ENCODE measurements around the gene IFNK.
"Not testable (repeated sequence)": the region's sequence is repeated elsewhere in the genome, so short reads cannot be mapped to it uniquely, and the experiment has no call there.

The IFNK gene

GRCh38 chr9:27524236-27524635, at the start of gene IFNK:
IFNK (plus strand) TSS chr9:27524290; CDS start chr9:27524337, 47 bp downstream.
- no peak for DNase-seq

DNA sequence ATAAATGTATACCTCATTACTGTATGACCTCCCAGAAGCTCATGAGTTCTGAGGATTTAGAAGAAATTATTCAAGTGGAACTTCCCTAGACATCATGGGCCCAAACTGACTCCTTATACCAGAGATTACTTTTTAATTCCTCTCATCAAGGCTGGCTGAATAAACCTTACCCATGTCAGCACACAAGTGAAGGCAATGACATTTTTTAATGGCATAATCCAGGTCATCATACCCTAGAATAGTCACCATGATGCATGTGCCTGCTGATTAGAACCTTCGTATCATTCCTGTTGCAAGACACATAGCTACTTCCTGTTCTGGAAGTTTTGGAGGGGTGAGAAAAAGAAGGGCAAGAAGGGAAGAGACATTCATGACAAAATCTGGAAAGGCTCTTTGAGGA, 49.8 kb upstream of the IFNK start:
- no peak for DNase-seq

GRCh38 chr9:27475057-27475595, 49.0 kb upstream of the IFNK start:
- no peak for DNase-seq

- DNase-seq, result no peak
These were observed 47.1 kb upstream of the IFNK start for GRCh38 chr9:27476870-27477515.

DNA sequence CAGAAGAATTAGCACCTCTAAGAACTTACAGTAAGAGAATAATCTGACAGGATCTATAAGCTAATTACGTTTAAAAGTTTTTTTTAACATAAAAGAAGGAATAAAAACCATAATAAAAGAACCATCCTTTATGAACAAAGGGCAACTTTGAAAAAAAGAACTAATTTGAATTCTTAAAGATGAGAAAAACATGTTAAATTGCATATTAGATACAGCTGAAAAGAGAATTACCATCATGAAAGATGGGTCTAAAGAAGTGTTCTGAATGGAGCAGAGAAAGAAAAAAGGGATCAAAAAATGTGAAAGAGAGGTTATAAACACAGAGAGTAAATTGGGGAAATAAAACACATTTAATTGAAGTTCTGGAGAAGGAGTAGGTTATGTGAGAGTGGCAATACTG, 45.8 kb upstream of the IFNK start:
- DNase-seq, result no peak

DNA sequence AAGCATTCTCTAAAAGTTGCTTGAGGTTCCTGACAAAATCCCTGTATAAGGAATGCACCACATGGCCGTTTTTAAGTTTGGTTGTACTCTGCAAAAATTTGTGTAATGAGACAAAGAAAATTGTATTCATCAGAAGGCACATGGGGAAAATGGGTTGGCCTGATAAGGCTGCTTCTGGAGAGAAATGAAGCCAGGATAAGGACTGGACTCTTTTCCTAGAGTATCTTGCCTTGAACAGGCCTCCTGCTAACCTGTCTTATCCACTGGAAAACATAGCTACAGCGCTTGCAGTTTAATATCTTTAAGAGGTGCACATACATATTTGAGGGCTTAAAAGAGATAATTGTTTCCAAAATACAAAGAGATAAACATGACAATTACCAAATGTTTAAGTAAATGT, 41.4 kb upstream of the IFNK start:
- no peak for DNase-seq

- no peak for DNase-seq
These were observed 40.5 kb upstream of the IFNK start for GRCh38 chr9:27483576-27483975.

- no peak for DNase-seq
These were observed 38.9 kb upstream of the IFNK start for GRCh38 chr9:27485158-27485557.

GRCh38 chr9:27487128-27487640, 36.9 kb upstream of the IFNK start:
- no peak for DNase-seq

DNA sequence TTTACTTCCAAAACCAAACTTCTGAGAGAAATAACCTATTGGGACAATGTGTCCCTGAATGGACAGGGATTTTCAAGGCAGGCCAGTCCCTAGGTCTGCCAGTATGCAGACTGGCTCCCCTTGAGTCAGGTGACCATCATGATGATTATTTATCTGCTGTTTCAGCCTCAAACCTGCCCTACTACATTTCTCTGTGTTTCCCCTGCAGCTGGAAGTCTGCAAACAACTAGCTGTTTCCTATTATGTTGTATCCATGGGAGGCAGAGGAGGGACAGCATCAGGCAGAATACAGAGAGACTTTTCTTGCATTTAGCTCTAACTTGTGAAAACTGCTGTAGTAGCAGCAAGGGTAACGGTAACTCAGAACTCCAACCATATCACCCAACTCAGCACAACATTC, 36.2 kb upstream of the IFNK start:
- DNase-seq, result no peak

- no peak for DNase-seq
These were observed 34.8 kb upstream of the IFNK start for GRCh38 chr9:27489087-27489876.

GRCh38 chr9:27491154-27491553, 32.9 kb upstream of the IFNK start:
- DNase-seq, result no peak

DNA sequence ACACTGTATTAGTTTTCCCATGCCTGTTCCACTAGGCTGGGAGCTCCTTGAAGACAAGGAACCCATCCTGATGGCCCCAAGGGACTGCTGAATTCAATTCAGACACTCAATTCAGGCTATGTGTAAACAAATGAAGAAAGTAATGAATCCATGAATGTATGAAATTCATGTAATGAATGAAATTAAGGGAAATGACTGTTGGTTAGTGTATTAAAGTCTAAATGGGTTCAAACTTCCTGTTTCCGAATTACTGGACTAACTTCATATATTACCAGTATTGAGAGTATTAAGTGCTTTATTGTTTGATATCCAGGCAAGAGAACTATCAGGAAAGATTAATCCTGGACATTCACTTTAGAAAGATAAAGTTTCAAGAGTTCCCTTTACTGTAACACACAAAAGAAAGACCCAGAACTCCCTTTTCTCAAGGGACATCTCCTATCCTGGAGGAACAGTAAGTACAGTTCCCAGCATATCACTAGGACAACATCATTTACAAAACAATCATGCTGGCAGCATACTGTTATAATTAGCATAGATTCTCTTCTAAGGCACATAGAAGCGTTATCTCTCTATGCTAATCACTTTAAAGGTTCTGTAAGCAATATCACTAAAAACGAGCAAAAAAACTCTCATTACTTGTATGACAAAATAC, 28.5 kb upstream of the IFNK start:
- no peak for DNase-seq

- no peak for DNase-seq
These were observed 28.0 kb upstream of the IFNK start for GRCh38 chr9:27496135-27496504.

DNA sequence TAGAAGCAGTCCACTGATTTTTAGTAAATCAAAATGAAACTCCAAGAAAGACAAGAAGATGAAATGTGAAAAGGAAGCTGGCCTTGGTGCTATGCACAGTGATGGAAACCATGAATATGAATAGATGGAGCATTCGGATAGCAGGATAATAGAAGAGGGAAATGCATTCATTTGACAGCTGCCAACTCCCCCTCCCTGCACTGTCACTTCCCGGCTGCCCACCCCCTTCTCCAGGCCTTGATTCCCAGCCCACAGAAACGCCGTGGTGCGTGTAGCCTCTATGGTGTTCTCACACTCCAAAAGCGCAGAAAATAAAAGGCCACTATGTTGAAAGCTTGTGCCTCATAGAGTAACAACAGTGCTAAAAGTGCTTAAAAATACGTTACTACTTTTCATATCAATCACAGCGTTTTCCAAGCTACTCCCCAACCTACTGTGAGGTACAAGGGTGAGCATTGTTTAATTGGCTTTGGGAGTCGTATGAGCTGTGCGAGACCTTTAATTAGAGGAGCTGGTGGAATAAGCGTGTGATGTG, 26.1 kb upstream of the IFNK start:
- no peak for DNase-seq

- DNase-seq, result no peak
These were observed 24.6 kb upstream of the IFNK start for GRCh38 chr9:27499451-27499850.

GRCh38 chr9:27500902-27501301, 23.2 kb upstream of the IFNK start:
- not testable (repeated sequence) for DNase-seq

- no peak for DNase-seq
These were observed 20.5 kb upstream of the IFNK start for GRCh38 chr9:27503623-27504022.

DNA sequence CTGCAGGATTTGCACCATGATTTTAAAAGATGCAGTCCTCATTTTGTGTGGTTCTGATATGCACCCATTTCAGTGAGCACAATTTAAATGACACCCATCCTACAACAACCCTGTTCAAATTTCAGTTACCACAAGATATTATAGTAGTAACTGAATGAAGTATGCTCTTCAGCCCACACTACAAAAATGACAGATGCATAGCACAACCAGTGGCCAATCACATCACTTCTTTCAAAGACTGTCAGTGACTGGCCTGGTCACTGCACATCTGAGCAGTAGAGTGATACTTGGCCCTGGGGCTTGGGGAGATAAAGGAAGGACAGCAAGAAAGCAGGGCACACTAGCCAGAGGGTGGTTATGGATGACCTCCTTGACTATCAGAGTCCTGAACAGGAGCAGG, 19.8 kb upstream of the IFNK start:
- DNase-seq, result no peak

- DNase-seq, result no peak
These were observed 18.3 kb upstream of the IFNK start for GRCh38 chr9:27505744-27506161.

DNA sequence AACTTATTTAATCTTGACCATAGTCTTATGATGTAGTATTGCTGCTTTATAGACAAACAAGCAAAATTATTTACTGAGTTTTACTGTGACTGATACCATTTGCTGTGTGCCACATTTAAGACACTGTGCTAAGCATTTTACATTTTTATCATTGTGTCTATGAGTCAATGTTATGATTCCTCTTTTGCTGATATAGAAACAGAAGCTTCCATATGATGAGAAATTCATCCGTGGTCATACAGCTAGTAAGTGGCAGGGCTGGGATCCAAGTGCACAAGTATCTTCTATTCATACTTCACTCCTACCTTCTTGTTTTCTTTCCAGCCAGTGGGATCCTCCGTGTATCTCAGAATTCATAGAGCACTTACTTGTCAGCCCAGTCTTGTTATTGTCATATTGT, 17.1 kb upstream of the IFNK start:
- no peak for DNase-seq

GRCh38 chr9:27510780-27511179, 13.3 kb upstream of the IFNK start:
- no peak for DNase-seq

DNA sequence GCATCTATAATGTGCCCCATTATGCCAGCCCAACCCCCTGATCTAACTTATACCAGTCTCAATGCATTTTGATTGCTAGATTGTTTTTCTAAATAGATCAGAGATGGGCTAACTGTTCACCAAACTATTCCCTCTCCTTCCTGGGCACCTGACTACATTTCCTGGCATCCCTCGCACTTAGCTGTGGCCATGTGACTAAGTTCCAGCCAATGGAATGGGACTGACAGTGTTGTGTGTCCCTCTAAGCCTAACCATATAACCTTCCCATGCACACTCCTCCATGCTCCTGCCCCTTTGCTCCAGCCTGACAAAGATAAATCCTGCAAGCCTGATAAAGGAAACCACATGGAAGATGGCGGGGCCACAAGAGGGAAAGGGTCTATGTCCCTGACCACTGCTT, 12.3 kb upstream of the IFNK start:
- DNase-seq, result no peak
